HCT116 (cell line): ENCODE results near the gene MAML3. TPM values are rescaled to one million over a fixed set of nuclear protein-coding genes. Genes with fewer than 3 reads are reported as not detected.

Source experiments
- ATAC-seq: fragments of 200-7000 bp; cut with Tn5 transposase; 2 replicates; pipeline ENCODE4 v1.9.1; 2020; ENCODE audit warnings: mild to moderate bottlenecking, moderate library complexity
- BruUV-seq: library from RNA; stranded (reverse); fragments of 400-500 nt; replicated peaks from 2 replicates; lab custom pipeline; 2021; lab: Mats Ljungman, UMichigan
- CTCF ChIA-PET: fragments of 300-600 bp; sonication (Branson Sonifier 250); formaldehyde crosslinking; loops from one replicate; lab custom pipeline; 2021; ENCODE audit warnings: antibody characterized with exemption; lab: Charles Lee
- POLR2A ChIA-PET: fragments of 300-600, 350-600 bp; sonication (Branson Sonifier 250); formaldehyde crosslinking; loops from one replicate; lab custom pipeline; 2021; ENCODE audit warnings: antibody characterized with exemption; lab: Charles Lee
- RAD21 ChIA-PET, 2 experiments: fragments of 300-600 bp; sonication (Branson Sonifier 250); formaldehyde crosslinking; loops; one replicate each; lab custom pipeline; 2023; ENCODE audit warnings: low total read pairs in 2 of 2; ENCODE audit not compliant: uncharacterized antibody in 2 of 2, unreplicated experiment in 2 of 2, low non-redundant PET in 1 of 2; lab: Charles Lee
- DNase-seq: peaks from one replicate; pipeline ENCODE4 v3.0.0-alpha.2; 2010; ENCODE audit warnings: low read depth, low spot score
- H2AFZ ChIP-seq: fragments of 200-600 bp; shearing (Covaris generic), sonication (generic); 2 replicates; pipeline ENCODE4 v1.6.1; 2017; ENCODE audit warnings: low read depth, mixed run types, mixed read lengths, antibody characterized with exemption, low read length; ENCODE audit not compliant: poor library complexity, severe bottlenecking
- H3K27ac ChIP-seq: 2 replicates; pipeline ENCODE4 v1.5.1; 2012; ENCODE audit warnings: low read depth, low read length
- H3K27me3 ChIP-seq: fragments of 200-600 bp; sonication (generic); 2 replicates; pipeline ENCODE4 v1.6.1; 2016; ENCODE audit warnings: mixed run types, low read length, mixed read lengths; ENCODE audit not compliant: insufficient read depth
- H3K36me3 ChIP-seq, 2 experiments: fragments of 200-500 bp in 1 of 2; fragments of 200-600 bp in 1 of 2; sonication (Bioruptor generic) in 1 of 2; sonication (generic) in 1 of 2; 2 replicates each; pipeline versions ENCODE4 v1.5.1 to v1.6.1; 2014 to 2016; ENCODE audit warnings: low read length in 2 of 2, inconsistent platforms in 1 of 2, mixed read lengths in 1 of 2, mixed run types in 1 of 2; ENCODE audit not compliant: insufficient read depth in 2 of 2, control insufficient read depth in 1 of 2
- H3K4me1 ChIP-seq, 2 experiments: fragments of 200-600 bp in 1 of 2; sonication (generic) in 1 of 2; 2 replicates each; pipeline versions ENCODE4 v1.5.1 to v1.6.1; 2012 to 2017; ENCODE audit warnings: low read length in 2 of 2, inconsistent platforms in 1 of 2, mild to moderate bottlenecking in 1 of 2, mixed read lengths in 1 of 2, mixed run types in 1 of 2, moderate library complexity in 1 of 2; ENCODE audit not compliant: insufficient read depth in 2 of 2, control insufficient read depth in 1 of 2
- H3K4me2 ChIP-seq: fragments of 200-600 bp; sonication (generic); 2 replicates; pipeline ENCODE4 v1.6.1; 2017; ENCODE audit warnings: mixed run types, low read length, mixed read lengths
- H3K4me3 ChIP-seq, 2 experiments: fragments of 200-600 bp in 1 of 2; sonication (generic) in 1 of 2; replicated peaks in 1 of 2; 2 replicates each; pipeline ENCODE4 v1.5.1; 2011 to 2016; ENCODE audit warnings: low read length in 2 of 2, control low read depth in 1 of 2, low read depth in 1 of 2, mild to moderate bottlenecking in 1 of 2, mixed read lengths in 1 of 2, mixed run types in 1 of 2
- H3K79me2 ChIP-seq: fragments of 200-600 bp; sonication (generic); 2 replicates; pipeline ENCODE4 v1.6.1; 2017; ENCODE audit warnings: mild to moderate bottlenecking, mixed run types, low read length, moderate library complexity, mixed read lengths; ENCODE audit not compliant: insufficient read depth
- H3K9ac ChIP-seq: fragments of 200-600 bp; sonication (generic); 2 replicates; pipeline ENCODE4 v1.6.1; 2016; ENCODE audit warnings: low read length, mixed read lengths
- H3K9me2 ChIP-seq: fragments of 200-600 bp; sonication (generic), shearing (Covaris generic); 2 replicates; pipeline ENCODE4 v1.6.1; 2017; ENCODE audit warnings: mixed run types, mild to moderate bottlenecking, moderate library complexity; ENCODE audit not compliant: insufficient read depth
- H3K9me3 ChIP-seq, 2 experiments: fragments of 200-500 bp in 1 of 2; fragments of 200-600 bp in 1 of 2; sonication (Bioruptor generic) in 1 of 2; sonication (generic) in 1 of 2; 2 replicates each; pipeline ENCODE4 v1.6.1; 2014 to 2017; ENCODE audit warnings: low read length in 2 of 2, mixed read lengths in 2 of 2, inconsistent platforms in 1 of 2, low read depth in 1 of 2, mild to moderate bottlenecking in 1 of 2, mixed run types in 1 of 2, moderate library complexity in 1 of 2; ENCODE audit not compliant: control insufficient read depth in 1 of 2, insufficient read depth in 1 of 2
- H4K20me1 ChIP-seq: fragments of 200-600 bp; sonication (generic), shearing (Covaris generic); 2 replicates; pipeline ENCODE4 v1.6.1; 2017; ENCODE audit warnings: mixed run types, mild to moderate bottlenecking, moderate library complexity; ENCODE audit not compliant: insufficient read depth
- ATF3 ChIP-seq: IDR thresholded peaks from 2 replicates; pipeline ENCODE4 v1.6.1; 2012
- CEBPB ChIP-seq: IDR thresholded peaks from 2 replicates; pipeline ENCODE4 v1.6.1; 2012; ENCODE audit warnings: low read depth
- CTCF ChIP-seq, 3 experiments: fragments of 200-600 bp in 1 of 3; sonication (generic) in 1 of 3; IDR thresholded peaks in 2 of 3; conservative IDR thresholded peaks in 1 of 3; 2 replicates each; pipeline ENCODE4 v1.5.1; 2012 to 2017; ENCODE audit warnings: low read depth in 2 of 3, low read length in 2 of 3, antibody characterized with exemption in 1 of 3, borderline replicate concordance in 1 of 3, control low read depth in 1 of 3, mild to moderate bottlenecking in 1 of 3, mixed read lengths in 1 of 3, mixed run types in 1 of 3, moderate library complexity in 1 of 3; ENCODE audit not compliant: insufficient read depth in 1 of 3
- EGR1 ChIP-seq: IDR thresholded peaks from 2 replicates; pipeline ENCODE4 v1.6.1; 2012; ENCODE audit warnings: low read depth
- ELF1 ChIP-seq: IDR thresholded peaks from 2 replicates; pipeline ENCODE4 v1.6.1; 2012; ENCODE audit warnings: low read depth, borderline replicate concordance
- EZH2 ChIP-seq: fragments of 200-600 bp; sonication (generic); IDR thresholded peaks from 2 replicates; pipeline ENCODE4 v1.6.1; 2017; ENCODE audit warnings: antibody characterized with exemption, mixed run types
- FOSL1 ChIP-seq: IDR thresholded peaks from 2 replicates; pipeline ENCODE4 v1.6.1; 2012; ENCODE audit warnings: low read depth
- JUND ChIP-seq: IDR thresholded peaks from 2 replicates; pipeline ENCODE4 v1.6.1; 2012
- MAX ChIP-seq: IDR thresholded peaks from 2 replicates; pipeline ENCODE4 v1.6.1; 2012
- POLR2A ChIP-seq: IDR thresholded peaks from 2 replicates; pipeline ENCODE4 v1.7.0; 2011; ENCODE audit warnings: borderline replicate concordance; ENCODE audit not compliant: insufficient read depth, insufficient read length; ENCODE audit errors: extremely low read depth
- POLR2AphosphoS5 ChIP-seq: IDR thresholded peaks from 2 replicates; pipeline ENCODE4 v1.6.1; 2011; ENCODE audit warnings: mild to moderate bottlenecking, low read depth, low read length, moderate library complexity
- REST ChIP-seq: IDR thresholded peaks from 2 replicates; pipeline ENCODE4 v1.6.1; 2012; ENCODE audit warnings: low read depth
- SIN3A ChIP-seq: IDR thresholded peaks from 2 replicates; pipeline ENCODE4 v1.6.1; 2012; ENCODE audit warnings: low read depth
- SP1 ChIP-seq: IDR thresholded peaks from 2 replicates; pipeline ENCODE4 v1.6.1; 2012; ENCODE audit warnings: low read depth
- SRF ChIP-seq: IDR thresholded peaks from 2 replicates; pipeline ENCODE4 v1.6.1; 2012; ENCODE audit warnings: low read depth
- YY1 ChIP-seq: IDR thresholded peaks from 2 replicates; pipeline ENCODE4 v1.6.1; 2011; ENCODE audit warnings: low read length, low read depth, moderate library complexity, mild to moderate bottlenecking; ENCODE audit not compliant: insufficient replicate concordance; ENCODE audit errors: extremely low read depth
- ZBTB33 ChIP-seq: IDR thresholded peaks from 2 replicates; pipeline ENCODE4 v1.6.1; 2011; ENCODE audit warnings: mild to moderate bottlenecking, low read length, moderate library complexity; ENCODE audit not compliant: insufficient replicate concordance; ENCODE audit errors: extremely low read depth
- ZFX ChIP-seq: fragments of 450-650 bp; IDR thresholded peaks from 2 replicates; pipeline ENCODE4 v1.6.1; 2017
- ZNF274 ChIP-seq: fragments of 200-500 bp; sonication (Bioruptor generic); IDR thresholded peaks from 2 replicates; pipeline ENCODE4 v1.6.1; 2014; ENCODE audit warnings: mild to moderate bottlenecking, low read depth, low read length, inconsistent platforms
- intact Hi-C: fragments of 100-400 bp; cut with micrococcal nuclease; formaldehyde crosslinking; loops from 2 replicates; pipeline ENCODE4 v1.10.0; 2022
- total RNA-seq: library from RNA; stranded (reverse); gene quantifications from one replicate; pipeline ENCODE4 v1.2.1, GENCODE V29; 2021; ENCODE audit not compliant: unreplicated experiment

Gene MAML3
- total RNA-seq, 1 experiment from 2014 or later, result 3.1 TPM

GRCh38 chr4:139807483-139807882 lies 346.5 kb downstream of the MAML3 start:
- Histone ChIP-seq H4K20me1 (no peaks in the 10 kb centered on the region), H3K27ac (no peak overlapping the region), H3K27me3 (no peaks in the 10 kb centered on the region)
- RAD21 ChIA-PET, result no interaction called here
- TF ChIP-seq YY1 (no peak), SRF (no peak), ATF3 (no peak), MAX (no peak), SP1 (no peak), ELF1 (no peak), ZBTB33 (no peak), EZH2 (no peak), CTCF (IDR thresholded peaks at IDR 0.05 in 2 of 3, conservative IDR thresholded peaks at IDR 0.05 in 1 of 3; ENCODE audit: borderline replicate concordance in 1 of 3, insufficient read depth in 1 of 3, low read depth in 2 of 3, low read length in 2 of 3) (no peak), POLR2AphosphoS5 (no peak), SIN3A (no peak), POLR2A (no peak), JUND (no peak), FOSL1 (no peak), REST (no peak), ZFX (no peak), ZNF274 (no peak), CEBPB (no peak), EGR1 (no peak)
- TF ChIP-seq, all 23 proteins: peak for 0
- H3K9me2 ChIP-seq, result no peaks in the 10 kb centered on the region
- H3K36me3 ChIP-seq, result no peaks in the 10 kb centered on the region
- no peak overlapping the region for H3K9ac ChIP-seq
- no peak overlapping the region for H3K4me3 ChIP-seq
- no peak overlapping the region for H3K4me2 ChIP-seq
- intact Hi-C loops, result no loop called here
- H3K9me3 ChIP-seq, result peaks cover 0 to 4% of the 10 kb centered on the region in 2 experiments; a peak in 1 of 4 replicates
- no peaks in the 10 kb centered on the region for H3K4me1 ChIP-seq
- no peak for ATAC-seq
- H3K79me2 ChIP-seq, result no peaks in the 10 kb centered on the region
- CTCF ChIA-PET, result no interaction called here
- no peak overlapping the region for H2AFZ ChIP-seq
- BruUV-seq, result no TSS peak
- POLR2A ChIA-PET, result no interaction called here
- DNase-seq, result no peak
